Upper lobe of left lung (tissue), 4 donors: ENCODE results near the gene PROSER3.

ENCODE experiments used
- CTCF ChIP-seq, 6 experiments: fragments of 450-650 bp in 4 of 6; fragments of 200-600 bp in 2 of 6; sonication (generic) in 2 of 6; IDR thresholded peaks; one replicate each; pipeline ENCODE4 v1.5.1; 2016 to 2019; ENCODE audit warnings: antibody characterized with exemption in 6 of 6
- EP300 ChIP-seq, 4 donors: sonication (generic); formaldehyde crosslinking; IDR thresholded peaks; one replicate each; pipeline ENCODE4 v1.5.1; 2017; ENCODE audit warnings: antibody characterized with exemption in 4 of 4, control low read depth in 2 of 4
- POLR2AphosphoS5 ChIP-seq, 2 donors: sonication (generic); formaldehyde crosslinking; IDR thresholded peaks; one replicate each; pipeline ENCODE4 v1.5.1; 2017; ENCODE audit warnings: antibody characterized with exemption in 2 of 2

DNA sequence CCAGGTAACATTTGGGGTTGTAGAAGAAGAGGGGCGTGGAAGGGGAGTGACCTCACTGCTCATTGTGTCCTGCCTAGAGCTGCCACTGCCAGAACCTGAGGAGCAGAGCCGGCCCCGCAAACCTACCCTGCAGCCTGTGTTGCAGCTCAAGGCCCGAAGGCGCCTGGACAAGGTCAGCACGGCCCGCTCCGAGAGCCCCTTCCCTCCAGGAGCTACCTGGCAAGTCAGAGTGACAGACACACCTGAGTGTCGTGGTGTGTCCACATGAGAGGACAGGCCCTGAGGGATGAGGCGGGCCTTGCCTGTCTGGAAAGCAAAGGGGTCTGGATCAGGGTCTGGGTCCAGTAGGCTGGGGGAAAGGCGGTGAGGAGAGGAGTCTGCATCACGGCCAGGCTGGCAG is 33.4 kb upstream of the PROSER3 start:
- TF ChIP-seq CTCF (IDR thresholded peaks at IDR 0.05): no peak
- TF ChIP-seq EP300 (IDR thresholded peaks at IDR 0.05): no peak
- no peak for TF ChIP-seq POLR2AphosphoS5 (IDR thresholded peaks at IDR 0.05)
